Measurements from ENCODE around the gene E2F7. TPM values are rescaled to one million over a fixed set of nuclear protein-coding genes. Genes with fewer than 3 reads are reported as not detected.

The E2F7 gene
- total RNA-seq, 1 donor from 2014 or later: 40.5 TPM

- Mint-ChIP-seq H3K27ac (no peak overlapping the region), H3K9me3 (no peaks in the 10 kb centered on the region), H3K36me3 (peaks cover 2% of the 10 kb centered on the region), H3K27me3 (ENCODE audit: insufficient read depth, low read depth) (peaks cover 2% of the 10 kb centered on the region), H3K4me1 (no peaks in the 10 kb centered on the region), H3K4me3 (no peak overlapping the region)
- TF ChIP-seq EZH2 (IDR thresholded peaks at IDR 0.05) (no peak), CTCF (IDR thresholded peaks at IDR 0.05) (no peak), EZH2phosphoT487 (IDR thresholded peaks at IDR 0.05) (no peak)
- H3F3A ChIP-seq (ENCODE audit: low read depth): no peaks in the 10 kb centered on the region
- H2AFZ ChIP-seq (replicated peaks): no peak overlapping the region
- H3K4me1 ChIP-seq: no peaks in the 10 kb centered on the region
- H3K4me3 ChIP-seq: no peak overlapping the region
- H3K27me3 ChIP-seq: no peaks in the 10 kb centered on the region
- no peaks in the 10 kb centered on the region for H3K79me2 ChIP-seq (ENCODE audit: low read depth)
- no peak overlapping the region for H3K9ac ChIP-seq
- H3K27ac ChIP-seq: no peak overlapping the region
- no peak overlapping the region for H3K4me2 ChIP-seq
- no peaks in the 10 kb centered on the region for H4K20me1 ChIP-seq (ENCODE audit: low read depth)
- no peaks in the 10 kb centered on the region for H3K9me3 ChIP-seq (ENCODE audit: low read depth)
- H3K36me3 ChIP-seq: no peaks in the 10 kb centered on the region
- DNase-seq (ENCODE audit: low spot score): no peak
These were observed 7.6 kb upstream of the E2F7 start for GRCh38 chr12:77072833-77073495.

- Histone ChIP-seq H3F3A (ENCODE audit: low read depth) (peaks cover 8% of the 10 kb centered on the region), H2AFZ (replicated peaks) (no peak overlapping the region), H3K27me3 (no peaks in the 10 kb centered on the region), H3K4me2 (no peak overlapping the region), H4K20me1 (ENCODE audit: low read depth) (no peaks in the 10 kb centered on the region), H3K4me3 (no peak overlapping the region), H3K27ac (no peak overlapping the region), H3K9ac (no peak overlapping the region), H3K4me1 (peaks cover 7% of the 10 kb centered on the region), H3K36me3 (no peaks in the 10 kb centered on the region), H3K79me2 (ENCODE audit: low read depth) (no peaks in the 10 kb centered on the region), H3K9me3 (ENCODE audit: low read depth) (no peaks in the 10 kb centered on the region)
- no peaks in the 10 kb centered on the region for H3K9me3 Mint-ChIP-seq
- H3K4me1 Mint-ChIP-seq: peaks cover 6% of the 10 kb centered on the region
- no peak overlapping the region for H3K27ac Mint-ChIP-seq
- H3K36me3 Mint-ChIP-seq: peaks cover 2% of the 10 kb centered on the region
- peaks cover 2% of the 10 kb centered on the region for H3K27me3 Mint-ChIP-seq (ENCODE audit: insufficient read depth, low read depth)
- TF ChIP-seq EZH2 (IDR thresholded peaks at IDR 0.05) (no peak), EZH2phosphoT487 (IDR thresholded peaks at IDR 0.05) (no peak), CTCF (IDR thresholded peaks at IDR 0.05) (no peak)
- H3K4me3 Mint-ChIP-seq: no peak overlapping the region
- no peak for DNase-seq (ENCODE audit: low spot score)
These were observed 5.6 kb upstream of the E2F7 start for GRCh38 chr12:77070800-77071449.

- H2AFZ ChIP-seq (replicated peaks): no peak overlapping the region
- no peak overlapping the region for H3K4me3 ChIP-seq
- no peaks in the 10 kb centered on the region for H3K36me3 ChIP-seq
- H3K79me2 ChIP-seq (ENCODE audit: low read depth): no peaks in the 10 kb centered on the region
- H3K9ac ChIP-seq: no peak overlapping the region
- Mint-ChIP-seq H3K36me3 (peaks cover 2% of the 10 kb centered on the region), H3K27me3 (ENCODE audit: insufficient read depth, low read depth) (peaks cover 2% of the 10 kb centered on the region), H3K27ac (no peak overlapping the region), H3K9me3 (no peaks in the 10 kb centered on the region), H3K4me1 (peaks cover 7% of the 10 kb centered on the region), H3K4me3 (no peak overlapping the region)
- peaks cover 12% of the 10 kb centered on the region for H3F3A ChIP-seq (ENCODE audit: low read depth)
- no peak for DNase-seq (ENCODE audit: low spot score)
- H3K27ac ChIP-seq: no peak overlapping the region
- no peaks in the 10 kb centered on the region for H3K27me3 ChIP-seq
- H3K4me1 ChIP-seq: peaks cover 7% of the 10 kb centered on the region
- no peak overlapping the region for H3K4me2 ChIP-seq
- TF ChIP-seq CTCF (IDR thresholded peaks at IDR 0.05) (no peak), EZH2phosphoT487 (IDR thresholded peaks at IDR 0.05) (no peak), EZH2 (IDR thresholded peaks at IDR 0.05) (no peak)
- H3K9me3 ChIP-seq (ENCODE audit: low read depth): no peaks in the 10 kb centered on the region
- no peaks in the 10 kb centered on the region for H4K20me1 ChIP-seq (ENCODE audit: low read depth)
These were observed 5.0 kb upstream of the E2F7 start for GRCh38 chr12:77070382-77070781.

Measured in neural progenitor cell (in vitro differentiated cells).